ENCODE results near the gene DRAM1. TPM values are rescaled to one million over a fixed set of nuclear protein-coding genes. Genes with fewer than 3 reads are reported as not detected.
"Not testable (repeated sequence)": the region's sequence is repeated elsewhere in the genome, so short reads cannot be mapped to it uniquely, and the experiment has no call there.

Gene DRAM1
- total and polyA plus RNA-seq, 3 donors from 2014 or later, result 4.4 to 13.1 (median 4.5) TPM

GRCh38 chr12:101857043-101857558 is 20.3 kb upstream of the DRAM1 start:
- WGBS, 2 donors, result 67 to 72% methylated on average over 1 of the region's 1 CpG
- Histone ChIP-seq H3K9me3 (no peaks in the 10 kb centered on the region), H3K27me3 (no peaks in the 10 kb centered on the region), H3K4me3 (no peak overlapping the region), H3K4me1 (no peaks in the 10 kb centered on the region), H3K27ac (no peak overlapping the region), H3K36me3 (ENCODE audit: low read depth, missing control alignments) (no peaks in the 10 kb centered on the region)
- TF ChIP-seq POLR2A (IDR thresholded peaks at IDR 0.05), result no peak
- TF ChIP-seq CTCF (IDR thresholded peaks at IDR 0.05), result no peak
- no peak for DNase-seq
- intact Hi-C loops (cut with DNase I; ENCODE audit: low total_unique reads), result no loop called here

- no peak for DNase-seq
- Histone ChIP-seq H3K9me3 (no peaks in the 10 kb centered on the region), H3K4me3 (no peak overlapping the region), H3K27ac (no peak overlapping the region), H3K4me1 (no peaks in the 10 kb centered on the region), H3K27me3 (no peaks in the 10 kb centered on the region), H3K36me3 (ENCODE audit: low read depth, missing control alignments) (no peaks in the 10 kb centered on the region)
- intact Hi-C loops (cut with DNase I; ENCODE audit: low total_unique reads), result no loop called here
- TF ChIP-seq POLR2A (IDR thresholded peaks at IDR 0.05) (no peak), CTCF (IDR thresholded peaks at IDR 0.05) (no peak)
- WGBS, 2 donors, result 87 to 89% methylated on average over 3 of the region's 3 CpGs
Observed at GRCh38 chr12:101858361-101858760, 19.0 kb upstream of the DRAM1 start.

DNA sequence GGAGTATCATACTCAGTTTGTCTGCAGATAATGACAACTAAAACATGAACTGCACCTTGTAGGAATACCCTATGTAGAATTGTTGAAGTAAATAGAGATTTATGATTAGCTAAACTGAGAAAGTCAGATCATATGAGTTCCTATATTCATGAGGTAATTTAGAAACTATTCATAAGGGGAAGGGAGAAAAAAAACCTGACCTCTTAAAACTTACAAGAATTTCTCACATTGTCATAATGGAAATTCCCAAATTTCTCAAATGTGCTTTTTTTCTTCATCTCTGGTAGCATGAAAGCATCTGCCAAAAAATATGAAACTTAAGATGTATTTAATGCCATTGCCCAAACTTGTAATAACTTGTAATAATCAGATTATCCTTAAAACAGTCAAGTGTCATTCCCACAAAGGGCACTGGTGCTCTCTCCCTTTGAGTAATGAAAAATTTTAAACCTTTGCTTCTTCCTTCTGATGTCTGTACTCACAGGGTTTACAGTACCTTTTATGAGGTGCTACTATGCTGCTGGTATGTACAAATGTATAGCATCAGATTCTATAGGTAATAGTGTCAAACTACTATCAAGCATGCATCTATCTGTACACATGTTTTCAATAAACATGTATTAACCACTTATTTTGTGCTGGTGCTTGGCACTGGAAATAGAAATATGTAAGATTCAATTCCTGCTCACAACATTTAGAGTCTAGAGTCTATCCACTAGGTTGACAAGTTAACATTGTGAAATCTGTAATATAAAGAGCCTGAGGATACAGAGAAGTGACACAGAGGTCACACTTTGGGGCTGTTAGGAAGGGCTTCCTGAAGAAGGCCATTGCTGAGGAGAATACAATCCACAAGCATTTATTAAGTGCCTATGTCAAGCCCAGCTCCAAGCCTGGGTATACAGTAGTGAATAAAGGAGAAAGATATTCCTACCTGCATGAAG is 17.4 kb upstream of the DRAM1 start:
- Histone ChIP-seq H3K4me3 (no peak overlapping the region), H3K36me3 (ENCODE audit: low read depth, missing control alignments) (no peaks in the 10 kb centered on the region), H3K27me3 (no peaks in the 10 kb centered on the region), H3K9me3 (no peaks in the 10 kb centered on the region), H3K27ac (no peak overlapping the region), H3K4me1 (no peaks in the 10 kb centered on the region)
- no peak for DNase-seq
- intact Hi-C loops (cut with DNase I; ENCODE audit: low total_unique reads), result no loop called here
- no peak for TF ChIP-seq POLR2A (IDR thresholded peaks at IDR 0.05)
- TF ChIP-seq CTCF (IDR thresholded peaks at IDR 0.05), result no peak

GRCh38 chr12:101861688-101862087 is 15.7 kb upstream of the DRAM1 start:
- H3K9me3 ChIP-seq; H3K4me3 ChIP-seq; DNase-seq; intact Hi-C loops (cut with DNase I; ENCODE audit: low total_unique reads); H3K27me3 ChIP-seq; H3K36me3 ChIP-seq (ENCODE audit: low read depth, missing control alignments); H3K27ac ChIP-seq; H3K4me1 ChIP-seq: not testable (repeated sequence)
- WGBS, 2 donors, result 88 to 94% methylated on average over 2 of the region's 2 CpGs

DNA sequence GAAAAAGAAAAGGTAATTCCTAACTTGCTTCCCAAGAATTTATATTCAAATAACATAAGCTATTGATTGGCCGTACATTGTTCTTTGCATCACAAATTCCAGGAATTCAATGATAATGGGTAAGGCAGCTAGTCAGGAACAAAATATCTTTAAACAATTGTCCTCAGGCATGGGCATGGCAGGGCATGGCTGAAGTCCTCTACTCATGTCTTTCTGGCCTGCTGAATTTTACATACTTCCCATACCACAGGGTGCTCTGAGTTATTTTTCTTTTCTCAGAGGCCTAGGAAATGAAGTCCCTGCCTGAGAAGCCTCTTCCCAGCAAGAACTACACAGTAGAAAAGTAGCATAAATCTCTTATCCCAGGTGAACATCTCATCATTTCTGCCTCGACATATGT is 15.1 kb upstream of the DRAM1 start:
- H3K27me3 ChIP-seq, result no peaks in the 10 kb centered on the region
- no peaks in the 10 kb centered on the region for H3K9me3 ChIP-seq
- intact Hi-C loops (cut with DNase I; ENCODE audit: low total_unique reads), result no loop called here
- H3K4me1 ChIP-seq, result no peaks in the 10 kb centered on the region
- H3K36me3 ChIP-seq (ENCODE audit: low read depth, missing control alignments), result no peaks in the 10 kb centered on the region
- no peak overlapping the region for H3K4me3 ChIP-seq
- no peak overlapping the region for H3K27ac ChIP-seq
- DNase-seq, result no peak
- no peak for TF ChIP-seq POLR2A (IDR thresholded peaks at IDR 0.05)
- no peak for TF ChIP-seq CTCF (IDR thresholded peaks at IDR 0.05)
- WGBS, 2 donors, result 94% methylated on average over 2 of the region's 2 CpGs
